C4-2B (cell line): ENCODE measurements around the gene GTF3C6.

Experiments used
- ZFX ChIP-seq: fragments of 450-650 bp; IDR thresholded peaks from 2 replicates; pipeline ENCODE4 v1.6.1; 2017
- TF ChIP-seq, protein P1 (sequence below): fragments of 450-650 bp; conservative IDR thresholded peaks from 2 replicates; pipeline ENCODE4 v1.5.1; 2017; ENCODE audit warnings: mild to moderate bottlenecking

DNA sequence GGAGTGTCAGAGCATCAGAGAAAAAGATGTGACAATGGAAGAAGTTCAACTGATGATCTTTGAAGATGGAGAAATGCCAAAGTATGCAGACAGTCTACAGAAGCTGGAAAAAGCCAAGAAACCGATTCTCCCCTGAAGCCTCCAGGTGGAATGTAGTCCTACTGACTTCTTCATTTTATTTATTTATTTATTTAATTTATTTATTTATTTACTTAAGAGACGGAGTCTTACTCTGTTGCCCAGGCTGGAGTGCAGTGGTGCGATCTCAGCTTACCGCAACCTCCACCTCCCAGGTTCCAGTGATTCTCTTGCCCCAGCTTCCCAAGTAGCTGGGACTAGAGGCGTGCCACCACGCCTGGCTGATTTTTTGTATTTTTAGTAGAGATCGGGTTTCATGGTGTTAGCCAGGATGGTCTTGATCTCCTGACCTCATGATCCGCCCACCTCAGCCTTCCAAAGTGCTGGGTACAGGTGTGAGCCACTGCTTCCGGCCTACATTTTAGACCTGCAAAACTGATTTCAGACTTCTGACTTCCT lies 21.1 kb downstream of the GTF3C6 start:
- TF ChIP-seq, protein P1, sequence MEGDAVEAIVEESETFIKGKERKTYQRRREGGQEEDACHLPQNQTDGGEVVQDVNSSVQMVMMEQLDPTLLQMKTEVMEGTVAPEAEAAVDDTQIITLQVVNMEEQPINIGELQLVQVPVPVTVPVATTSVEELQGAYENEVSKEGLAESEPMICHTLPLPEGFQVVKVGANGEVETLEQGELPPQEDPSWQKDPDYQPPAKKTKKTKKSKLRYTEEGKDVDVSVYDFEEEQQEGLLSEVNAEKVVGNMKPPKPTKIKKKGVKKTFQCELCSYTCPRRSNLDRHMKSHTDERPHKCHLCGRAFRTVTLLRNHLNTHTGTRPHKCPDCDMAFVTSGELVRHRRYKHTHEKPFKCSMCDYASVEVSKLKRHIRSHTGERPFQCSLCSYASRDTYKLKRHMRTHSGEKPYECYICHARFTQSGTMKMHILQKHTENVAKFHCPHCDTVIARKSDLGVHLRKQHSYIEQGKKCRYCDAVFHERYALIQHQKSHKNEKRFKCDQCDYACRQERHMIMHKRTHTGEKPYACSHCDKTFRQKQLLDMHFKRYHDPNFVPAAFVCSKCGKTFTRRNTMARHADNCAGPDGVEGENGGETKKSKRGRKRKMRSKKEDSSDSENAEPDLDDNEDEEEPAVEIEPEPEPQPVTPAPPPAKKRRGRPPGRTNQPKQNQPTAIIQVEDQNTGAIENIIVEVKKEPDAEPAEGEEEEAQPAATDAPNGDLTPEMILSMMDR = no peak
- TF ChIP-seq ZFX = no peak
